ENCODE data around the gene OMP. TPM values are rescaled to one million over a fixed set of nuclear protein-coding genes. Genes with fewer than 3 reads are reported as not detected.
A peak's percentile ranks its signal among the peaks of the same experiment; 100 is the strongest.

Gene OMP
- total RNA-seq, 1 donor from 2014 or later: not detected

DNA sequence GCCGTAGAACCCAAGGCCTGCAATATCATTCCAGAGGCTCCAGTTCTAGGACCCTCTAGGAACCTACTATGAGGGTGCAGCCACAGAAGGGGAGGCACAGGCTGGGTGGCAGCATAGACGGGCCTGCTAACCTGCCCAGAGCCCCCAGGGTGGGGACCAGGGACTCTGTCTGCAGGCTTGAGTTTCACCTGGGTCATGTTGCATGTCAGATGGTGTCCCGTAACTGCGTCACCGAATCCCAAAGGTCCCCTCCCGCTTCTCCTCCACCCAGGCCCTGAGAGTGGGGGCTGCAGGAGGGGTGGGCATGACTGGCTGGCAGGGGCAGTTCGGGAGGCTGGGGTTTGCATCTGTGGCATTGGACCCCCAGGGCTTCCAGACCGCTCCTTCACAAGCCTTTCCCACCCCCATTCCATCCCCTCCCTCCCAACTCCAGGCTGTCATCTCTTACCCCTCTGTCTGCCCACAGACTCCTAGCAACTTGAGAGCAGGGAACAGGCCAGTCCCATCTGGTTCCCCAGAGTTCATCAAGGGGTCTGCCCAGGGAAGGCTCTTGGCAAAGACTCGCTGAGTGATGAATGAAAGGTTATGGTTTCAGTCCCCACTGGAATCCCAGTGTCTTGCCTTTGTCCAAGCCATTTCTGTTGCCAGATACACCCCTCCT is 41.7 kb downstream of the OMP start:
- no peak for DNase-seq
- intact Hi-C loops (cut with micrococcal nuclease): no loop called here

DNA sequence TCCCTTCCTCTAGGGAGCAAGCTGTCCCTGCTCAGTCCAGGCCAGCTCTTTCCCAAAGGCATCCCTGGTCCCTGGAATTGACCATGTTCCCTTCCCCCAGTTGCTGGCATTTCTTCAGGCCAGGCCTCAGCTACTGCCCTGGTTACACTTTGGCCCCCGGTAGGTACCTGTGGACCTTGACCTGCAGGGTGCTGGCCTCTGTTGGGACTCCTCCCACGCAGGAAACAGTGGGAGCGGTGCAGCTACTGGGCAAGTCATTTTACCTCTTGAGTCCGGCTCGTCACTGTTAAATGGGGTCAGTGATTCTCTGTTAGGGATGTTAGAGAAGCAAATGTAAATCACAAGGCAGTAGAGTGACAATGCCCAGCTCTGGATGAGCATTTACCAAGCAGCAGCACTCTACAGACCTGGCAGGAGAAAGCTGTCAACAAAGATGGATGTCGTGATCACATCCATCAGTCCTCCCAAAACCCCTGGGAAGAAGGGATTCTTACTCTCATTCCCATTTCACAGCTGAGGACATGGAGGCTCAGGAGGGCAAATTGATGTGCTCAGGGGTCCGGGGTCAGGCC is 42.3 kb downstream of the OMP start:
- Histone ChIP-seq H3K4me3 (no peak overlapping the region), H3K9me3 (replicated peaks) (no peaks in the 10 kb centered on the region), H3K36me3 (no peaks in the 10 kb centered on the region), H3K4me1 (peaks cover 14% of the 10 kb centered on the region), H3K27me3 (ENCODE audit: low read depth) (peaks cover 21% of the 10 kb centered on the region), H3K27ac (replicated peaks) (no peak overlapping the region)
- TF ChIP-seq, protein P1, sequence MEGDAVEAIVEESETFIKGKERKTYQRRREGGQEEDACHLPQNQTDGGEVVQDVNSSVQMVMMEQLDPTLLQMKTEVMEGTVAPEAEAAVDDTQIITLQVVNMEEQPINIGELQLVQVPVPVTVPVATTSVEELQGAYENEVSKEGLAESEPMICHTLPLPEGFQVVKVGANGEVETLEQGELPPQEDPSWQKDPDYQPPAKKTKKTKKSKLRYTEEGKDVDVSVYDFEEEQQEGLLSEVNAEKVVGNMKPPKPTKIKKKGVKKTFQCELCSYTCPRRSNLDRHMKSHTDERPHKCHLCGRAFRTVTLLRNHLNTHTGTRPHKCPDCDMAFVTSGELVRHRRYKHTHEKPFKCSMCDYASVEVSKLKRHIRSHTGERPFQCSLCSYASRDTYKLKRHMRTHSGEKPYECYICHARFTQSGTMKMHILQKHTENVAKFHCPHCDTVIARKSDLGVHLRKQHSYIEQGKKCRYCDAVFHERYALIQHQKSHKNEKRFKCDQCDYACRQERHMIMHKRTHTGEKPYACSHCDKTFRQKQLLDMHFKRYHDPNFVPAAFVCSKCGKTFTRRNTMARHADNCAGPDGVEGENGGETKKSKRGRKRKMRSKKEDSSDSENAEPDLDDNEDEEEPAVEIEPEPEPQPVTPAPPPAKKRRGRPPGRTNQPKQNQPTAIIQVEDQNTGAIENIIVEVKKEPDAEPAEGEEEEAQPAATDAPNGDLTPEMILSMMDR (IDR thresholded peaks at IDR 0.05; ENCODE audit: borderline replicate concordance): no peak
- intact Hi-C loops (cut with micrococcal nuclease): no loop called here
- DNase-seq: no peak

More for the DNA sequence above, 41.7 kb downstream of the OMP start:
- Histone ChIP-seq H3K4me3 (no peak overlapping the region), H3K9me3 (replicated peaks) (no peaks in the 10 kb centered on the region), H3K4me1 (peaks cover 19% of the 10 kb centered on the region), H3K36me3 (no peaks in the 10 kb centered on the region), H3K27ac (replicated peaks) (no peak overlapping the region), H3K27me3 (ENCODE audit: low read depth) (peaks cover 19% of the 10 kb centered on the region)
- TF ChIP-seq, protein P1 (IDR thresholded peaks at IDR 0.05; ENCODE audit: borderline replicate concordance): no peak

DNA sequence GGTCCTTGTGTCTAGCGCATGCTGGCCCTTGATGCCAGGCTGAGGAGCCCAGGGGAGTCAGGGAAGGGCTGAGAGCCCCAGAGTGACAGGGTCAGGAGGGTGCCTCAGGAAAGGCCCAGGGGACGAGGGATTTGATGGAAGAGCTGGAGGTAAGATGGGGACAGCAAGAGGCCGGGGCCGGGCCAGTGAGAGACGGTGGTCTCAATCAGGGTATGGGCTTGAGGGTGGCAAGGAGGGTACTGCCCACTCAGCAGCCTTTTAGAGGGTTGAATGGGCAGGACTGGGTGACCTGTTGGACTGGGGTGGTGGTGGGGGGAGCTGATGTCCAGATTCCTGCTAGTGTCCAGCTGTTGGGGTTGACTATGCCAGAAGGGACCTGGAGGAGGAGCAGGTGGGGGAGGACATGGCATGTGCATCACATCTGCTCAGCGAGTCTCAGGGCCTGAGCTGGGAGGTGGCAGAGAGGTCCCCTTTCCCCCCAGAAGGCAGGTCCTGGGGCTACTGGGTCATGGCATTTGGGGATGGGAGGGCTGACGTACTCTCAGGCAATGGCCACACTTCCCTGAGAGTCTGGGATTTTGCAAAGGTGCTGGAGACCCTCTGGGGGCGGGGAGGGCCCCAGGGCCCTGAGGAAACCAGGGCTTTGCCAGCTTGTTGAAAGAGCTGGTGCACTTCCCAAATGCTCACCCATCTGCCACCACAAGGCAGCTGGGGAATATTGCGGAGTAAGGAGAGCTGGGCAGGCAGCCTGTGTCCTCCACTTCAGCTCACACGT is 43.8 kb downstream of the OMP start:
- peaks cover 21% of the 10 kb centered on the region for H3K27me3 ChIP-seq (ENCODE audit: low read depth)
- H3K4me1 ChIP-seq: peaks cover 4% of the 10 kb centered on the region
- TF ChIP-seq, protein P1 (IDR thresholded peaks at IDR 0.05; ENCODE audit: borderline replicate concordance): no peak
- DNase-seq: no peak
- no peak overlapping the region for H3K27ac ChIP-seq (replicated peaks)
- H3K4me3 ChIP-seq: no peak overlapping the region
- H3K9me3 ChIP-seq (replicated peaks): no peaks in the 10 kb centered on the region
- intact Hi-C loops (cut with micrococcal nuclease): no loop called here
- no peaks in the 10 kb centered on the region for H3K36me3 ChIP-seq

DNA sequence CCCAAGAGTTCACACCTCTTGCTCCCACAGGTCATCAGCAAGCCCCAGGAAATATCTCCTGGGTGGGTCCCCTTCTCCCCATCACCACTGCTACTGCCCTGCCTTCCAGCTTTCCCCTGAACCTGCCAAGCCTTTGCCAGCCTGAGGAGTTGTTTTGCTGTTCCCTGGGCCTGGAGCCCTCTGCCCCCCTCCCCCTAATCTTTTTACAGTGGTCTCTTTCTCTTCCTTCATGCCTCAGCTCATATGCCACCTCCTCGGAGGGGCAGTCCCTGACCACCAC is 44.3 kb downstream of the OMP start:
- H3K9me3 ChIP-seq (replicated peaks): no peaks in the 10 kb centered on the region
- H3K27ac ChIP-seq (replicated peaks): no peak overlapping the region
- DNase-seq: no peak
- TF ChIP-seq, protein P1 (IDR thresholded peaks at IDR 0.05; ENCODE audit: borderline replicate concordance): no peak
- H3K4me3 ChIP-seq: no peak overlapping the region
- peaks cover 4% of the 10 kb centered on the region for H3K4me1 ChIP-seq
- intact Hi-C loops (cut with micrococcal nuclease): no loop called here
- no peaks in the 10 kb centered on the region for H3K36me3 ChIP-seq
- H3K27me3 ChIP-seq (ENCODE audit: low read depth): peaks cover 21% of the 10 kb centered on the region

DNA sequence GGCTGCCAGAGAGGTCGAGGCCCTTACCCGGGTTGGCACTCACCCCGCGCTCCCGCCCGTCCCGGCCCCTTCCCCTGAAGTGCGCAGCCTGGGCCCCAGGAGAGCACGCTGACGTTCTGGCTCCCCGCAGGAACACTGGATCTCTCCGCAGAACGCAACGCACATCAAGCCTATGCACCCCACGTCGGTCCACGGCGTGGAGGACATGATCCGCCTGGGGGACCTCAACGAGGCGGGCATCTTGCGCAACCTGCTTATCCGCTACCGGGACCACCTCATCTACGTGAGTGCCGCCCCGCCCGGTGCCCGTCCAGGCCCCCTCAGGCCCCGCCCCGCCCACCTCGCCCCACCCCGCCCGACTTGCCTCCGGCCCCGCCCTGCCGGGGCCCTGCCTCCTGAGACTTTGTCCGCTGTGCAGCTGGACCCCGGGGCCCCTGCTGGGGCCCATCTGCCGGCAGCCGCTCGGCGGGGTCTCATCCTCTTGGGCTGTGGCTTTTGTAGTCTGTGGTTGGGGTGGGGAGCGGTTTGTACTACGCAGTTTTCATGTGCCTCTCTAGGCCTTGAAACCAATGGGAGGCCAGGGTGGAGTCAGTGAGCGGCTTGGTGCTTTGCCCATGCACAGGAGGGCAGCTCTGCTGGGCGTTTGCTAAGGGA is 45.2 kb downstream of the OMP start:
- Histone ChIP-seq H3K36me3 (no peaks in the 10 kb centered on the region), H3K4me1 (peaks cover 8% of the 10 kb centered on the region), H3K27ac (replicated peaks) (no peak overlapping the region), H3K27me3 (ENCODE audit: low read depth) (peaks cover 21% of the 10 kb centered on the region), H3K4me3 (peak overlapping the region; percentile 47), H3K9me3 (replicated peaks) (no peaks in the 10 kb centered on the region)
- intact Hi-C loops (cut with micrococcal nuclease): no loop called here
- no peak for DNase-seq
- TF ChIP-seq, protein P1 (IDR thresholded peaks at IDR 0.05; ENCODE audit: borderline replicate concordance): no peak
